ENCODE data around the gene SGMS1.

SGMS1 gene

GRCh38 chr10:50631052-50631451 lies 7.3 kb upstream of the SGMS1 start:
- in situ Hi-C loops (cut with MboI; ENCODE audit: low pct_unique_long_range_greater_than_20kb, low sequenced_read_pairs, unreplicated experiment): no loop called here
- no peak for DNase-seq (ENCODE audit: low spot score)
- no peak for TF ChIP-seq CTCF (IDR thresholded peaks at IDR 0.05; ENCODE audit: extremely low read depth, insufficient read depth, missing control alignments)

GRCh38 chr10:50629495-50630122 lies 5.9 kb upstream of the SGMS1 start:
- in situ Hi-C loops (cut with MboI; ENCODE audit: low pct_unique_long_range_greater_than_20kb, low sequenced_read_pairs, unreplicated experiment): no loop called here
- TF ChIP-seq CTCF (IDR thresholded peaks at IDR 0.05; ENCODE audit: extremely low read depth, insufficient read depth, missing control alignments): no peak
- DNase-seq (ENCODE audit: low spot score): no peak

- in situ Hi-C loops (cut with MboI; ENCODE audit: low pct_unique_long_range_greater_than_20kb, low sequenced_read_pairs, unreplicated experiment): no loop called here
- no peak for TF ChIP-seq CTCF (IDR thresholded peaks at IDR 0.05; ENCODE audit: extremely low read depth, insufficient read depth, missing control alignments)
- no peak for DNase-seq (ENCODE audit: low spot score)
Measured at GRCh38 chr10:50627896-50628295, 4.1 kb upstream of the SGMS1 start.

GRCh38 chr10:50627443-50627842 lies 3.7 kb upstream of the SGMS1 start:
- TF ChIP-seq CTCF (IDR thresholded peaks at IDR 0.05; ENCODE audit: extremely low read depth, insufficient read depth, missing control alignments): no peak
- in situ Hi-C loops (cut with MboI; ENCODE audit: low pct_unique_long_range_greater_than_20kb, low sequenced_read_pairs, unreplicated experiment): no loop called here
- no peak for DNase-seq (ENCODE audit: low spot score)

GRCh38 chr10:50625649-50626132 lies 1.9 kb upstream of the SGMS1 start:
- in situ Hi-C loops (cut with MboI; ENCODE audit: low pct_unique_long_range_greater_than_20kb, low sequenced_read_pairs, unreplicated experiment): no loop called here
- peak; percentile 21 for DNase-seq (ENCODE audit: low spot score)
- TF ChIP-seq CTCF (IDR thresholded peaks at IDR 0.05; ENCODE audit: extremely low read depth, insufficient read depth, missing control alignments): no peak

- in situ Hi-C loops (cut with MboI; ENCODE audit: low pct_unique_long_range_greater_than_20kb, low sequenced_read_pairs, unreplicated experiment): no loop called here
- peak; percentile 89 for DNase-seq (ENCODE audit: low spot score)
- peak; percentile 52 for TF ChIP-seq CTCF (IDR thresholded peaks at IDR 0.05; ENCODE audit: extremely low read depth, insufficient read depth, missing control alignments)
Measured at GRCh38 chr10:50624866-50625501, 1.2 kb upstream of the SGMS1 start.

Data from GM13977 (cell line).